Hematopoietic multipotent progenitor cell treated with erythropoietin and hydrocortisone succinate and interleukin-3 and kit ligand, for 4 days (in vitro differentiated cells): Measurements from ENCODE around the gene TMEM81.

Source experiments
- DNase-seq: peaks from one replicate; pipeline ENCODE4 v3.0.0-alpha.2; 2015

The TMEM81 gene

DNA sequence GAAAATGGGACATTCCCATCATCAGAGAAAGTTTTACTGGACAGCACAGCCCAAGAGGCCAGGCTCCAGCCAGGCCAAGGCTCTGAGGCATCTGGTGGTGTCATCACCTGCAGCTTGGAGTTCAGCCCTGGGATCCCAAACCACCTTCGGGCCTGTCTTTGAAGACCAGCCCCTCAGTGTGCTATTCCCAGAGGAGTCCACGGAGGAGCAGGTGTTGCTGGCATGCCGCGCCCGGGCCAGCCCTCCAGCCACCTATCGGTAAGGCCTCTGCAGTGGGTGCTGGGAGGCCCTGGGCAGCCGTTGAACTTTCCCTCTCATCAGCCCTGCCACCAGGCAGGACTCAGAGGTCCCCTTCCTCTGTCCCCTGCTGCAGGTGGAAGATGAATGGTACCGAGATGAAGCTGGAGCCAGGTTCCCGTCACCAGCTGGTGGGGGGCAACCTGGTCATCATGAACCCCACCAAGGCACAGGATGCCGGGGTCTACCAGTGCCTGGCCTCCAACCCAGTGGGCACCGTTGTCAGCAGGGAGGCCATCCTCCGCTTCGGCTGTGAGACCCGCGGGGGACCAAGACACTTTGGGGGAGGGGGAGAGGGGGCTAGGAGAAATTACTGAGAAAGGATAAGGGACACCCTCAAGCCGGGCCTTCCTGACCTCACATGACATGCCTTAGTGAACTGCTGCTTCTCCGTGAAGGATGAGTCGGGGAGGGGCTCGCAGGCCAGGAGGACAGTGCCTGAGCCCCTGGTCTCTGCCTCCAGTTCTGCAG, 26.3 kb downstream of the TMEM81 start:
- DNase-seq: no peak

DNA sequence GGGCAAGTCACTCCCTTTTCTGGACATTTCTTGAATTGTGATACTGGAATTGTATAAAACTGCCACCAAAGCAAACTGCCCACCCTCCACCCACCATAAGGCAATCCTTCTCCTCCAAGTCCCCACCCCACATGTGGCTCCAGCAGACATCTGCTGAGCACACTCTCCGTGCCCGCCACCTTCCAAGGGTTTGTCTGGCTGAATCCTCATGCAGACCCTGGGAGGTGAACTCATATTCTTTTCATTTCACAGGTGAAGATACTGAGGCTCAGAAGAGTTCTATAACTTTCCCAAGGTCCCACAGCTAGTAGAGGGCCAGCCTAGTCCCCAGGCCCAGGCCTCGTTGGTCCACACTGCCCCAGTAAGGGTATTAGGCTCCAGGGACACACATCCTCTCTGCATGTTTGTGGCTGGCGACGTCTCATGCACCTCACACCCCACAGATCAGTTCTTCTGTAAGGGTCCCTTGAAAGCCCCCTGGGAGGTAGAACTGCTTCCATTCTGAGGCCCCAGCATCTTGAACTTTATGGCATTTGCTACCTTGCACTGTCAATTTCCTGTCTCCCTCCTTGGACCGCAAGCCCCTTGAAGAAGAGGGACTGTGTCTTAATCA, 27.2 kb downstream of the TMEM81 start:
- no peak for DNase-seq

GRCh38 chr1:205056188-205056611, 28.1 kb downstream of the TMEM81 start:
- DNase-seq: no peak

DNA sequence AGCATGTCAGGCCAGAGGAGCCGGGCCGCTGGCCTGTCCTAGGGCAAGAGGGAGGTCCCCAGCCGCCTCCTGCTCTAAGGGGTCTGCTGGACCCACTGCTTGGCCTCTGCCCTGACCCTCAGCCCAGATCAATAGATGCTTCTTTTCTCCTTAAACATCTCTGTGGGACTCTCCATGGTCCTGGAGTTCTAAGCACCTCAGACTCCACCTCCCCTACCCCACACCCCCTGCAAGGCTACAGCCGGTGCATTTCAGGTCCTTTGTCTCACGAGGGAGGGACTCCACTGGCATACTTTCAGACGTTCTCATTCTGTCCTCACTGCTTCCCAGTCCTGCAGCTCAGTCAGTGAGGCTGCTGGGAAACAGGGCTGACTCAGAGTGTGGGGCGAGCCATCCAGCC, 30.2 kb downstream of the TMEM81 start:
- no peak for DNase-seq

- no peak for DNase-seq
Measured at GRCh38 chr1:205053296-205053695, 31.0 kb downstream of the TMEM81 start.

DNA sequence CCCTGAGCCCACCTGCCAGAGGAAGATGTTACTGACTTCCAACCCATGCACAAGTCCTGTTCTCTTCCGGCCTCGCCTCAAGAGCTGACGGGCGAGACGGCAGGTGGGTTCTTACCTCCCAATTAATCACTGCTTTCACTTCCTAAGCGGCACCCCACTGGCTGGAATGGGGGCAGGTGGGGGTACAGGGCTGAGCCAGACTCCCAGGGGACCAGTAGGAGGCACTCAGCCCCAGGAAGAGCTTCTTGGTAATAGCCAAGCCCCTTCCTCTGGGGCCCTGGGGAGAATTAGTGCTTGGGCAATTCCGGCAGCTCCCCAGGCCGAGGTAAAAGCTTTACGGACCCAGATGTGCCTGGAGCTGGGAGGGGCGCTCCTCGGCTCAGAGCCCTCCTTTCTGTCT, 31.6 kb downstream of the TMEM81 start:
- DNase-seq: no peak

DNA sequence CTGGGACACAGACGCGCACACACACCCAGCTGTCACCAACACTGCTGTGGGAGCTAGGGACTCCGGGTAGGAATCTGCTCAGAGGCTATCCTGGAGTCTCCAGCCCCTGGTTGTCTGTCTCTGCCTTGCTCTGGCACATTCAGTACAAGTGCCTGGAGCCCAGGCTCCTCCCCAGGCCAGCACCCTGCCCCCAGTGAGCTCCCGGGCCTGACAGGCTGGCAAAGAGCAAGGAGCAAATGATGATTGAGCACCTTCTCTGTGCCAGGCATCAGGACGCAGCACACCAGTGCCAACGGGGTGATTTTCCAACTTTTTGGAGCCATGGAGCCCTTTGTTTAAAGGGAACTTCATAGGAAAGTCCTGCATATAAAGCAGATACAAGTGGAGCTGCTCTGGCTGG, 34.8 kb downstream of the TMEM81 start:
- DNase-seq: no peak

DNA sequence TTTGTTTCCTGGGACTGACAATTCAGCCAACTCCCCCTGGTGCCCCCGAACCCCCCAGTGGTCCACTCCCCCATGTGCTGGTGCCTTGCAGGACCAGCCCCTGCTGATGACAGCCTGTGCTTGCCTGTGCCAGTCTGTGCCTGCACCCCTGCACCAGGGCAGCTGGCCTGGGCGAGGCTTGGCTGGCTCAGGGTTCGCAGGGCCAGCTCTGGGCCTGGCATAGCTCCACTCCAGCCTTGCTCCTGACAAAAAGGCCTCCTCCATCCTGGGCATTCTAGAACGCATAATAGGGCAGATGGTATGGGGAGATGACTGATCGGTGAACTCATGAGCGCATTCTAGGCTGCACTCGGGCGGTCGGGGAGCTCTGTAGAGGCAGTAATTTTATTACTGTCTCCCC, 35.9 kb downstream of the TMEM81 start:
- no peak for DNase-seq

- no peak for DNase-seq
Measured at GRCh38 chr1:205047764-205048231, 36.5 kb downstream of the TMEM81 start.

GRCh38 chr1:205046870-205047269, 37.4 kb downstream of the TMEM81 start:
- no peak for DNase-seq

DNA sequence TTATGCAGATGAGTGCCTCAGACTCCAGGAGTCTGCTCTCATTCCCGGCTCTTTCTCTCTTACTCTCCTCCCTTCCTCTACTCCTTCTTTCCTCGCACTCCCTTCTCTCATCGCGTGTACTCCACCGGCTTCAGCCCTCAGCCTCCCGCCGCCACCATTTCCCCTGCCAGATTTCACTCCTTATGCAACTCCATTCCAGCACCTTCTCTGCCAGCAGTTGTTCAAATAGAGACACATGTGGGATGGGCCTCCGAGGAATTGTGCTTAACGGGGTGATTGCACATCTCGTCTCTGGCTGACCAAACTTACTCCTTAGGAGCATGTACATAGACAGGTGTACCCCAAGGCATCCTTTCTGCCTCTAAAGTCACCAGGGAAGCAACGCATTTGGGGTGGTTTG, 39.1 kb downstream of the TMEM81 start:
- DNase-seq: no peak

GRCh38 chr1:205044741-205045140, 39.5 kb downstream of the TMEM81 start:
- DNase-seq: peak; percentile 10

DNA sequence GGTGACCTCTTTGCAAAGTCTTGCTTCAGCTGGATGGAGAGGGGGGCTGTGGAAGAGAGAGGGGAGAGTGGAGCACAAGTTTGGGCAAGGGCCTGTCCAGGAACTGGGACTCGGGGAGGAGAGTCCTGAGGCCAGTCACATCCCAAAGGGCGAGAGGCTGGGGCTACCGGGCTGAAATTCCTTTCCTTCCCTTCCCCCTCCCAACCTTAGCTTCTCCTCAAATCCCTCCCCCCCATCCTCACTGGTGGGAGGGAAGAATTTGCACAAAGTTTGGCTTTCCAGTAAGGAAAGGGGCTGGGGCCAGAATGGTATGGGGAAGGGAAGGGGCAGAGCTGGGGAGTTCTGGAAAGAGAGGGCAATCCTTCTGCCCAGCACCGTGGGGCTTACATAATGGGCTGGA, 40.4 kb downstream of the TMEM81 start:
- no peak for DNase-seq

- peak; percentile 41 for DNase-seq
Measured at GRCh38 chr1:205042911-205043806, 41.1 kb downstream of the TMEM81 start, which contains the start of gene CNTN2. CNTN2 (plus strand) TSS chr1:205043212; CDS start chr1:205053186, 9,974 bp downstream.

- no peak for DNase-seq
Measured at GRCh38 chr1:205041998-205042910, 42.0 kb downstream of the TMEM81 start.

GRCh38 chr1:205041001-205041715, 43.1 kb downstream of the TMEM81 start:
- DNase-seq: no peak

- DNase-seq: no peak
Measured at GRCh38 chr1:205038132-205038786, 46.0 kb downstream of the TMEM81 start.

GRCh38 chr1:205037539-205037938, 46.7 kb downstream of the TMEM81 start:
- DNase-seq: no peak
